Measurements from ENCODE around the gene CCNC.

The CCNC gene

DNA sequence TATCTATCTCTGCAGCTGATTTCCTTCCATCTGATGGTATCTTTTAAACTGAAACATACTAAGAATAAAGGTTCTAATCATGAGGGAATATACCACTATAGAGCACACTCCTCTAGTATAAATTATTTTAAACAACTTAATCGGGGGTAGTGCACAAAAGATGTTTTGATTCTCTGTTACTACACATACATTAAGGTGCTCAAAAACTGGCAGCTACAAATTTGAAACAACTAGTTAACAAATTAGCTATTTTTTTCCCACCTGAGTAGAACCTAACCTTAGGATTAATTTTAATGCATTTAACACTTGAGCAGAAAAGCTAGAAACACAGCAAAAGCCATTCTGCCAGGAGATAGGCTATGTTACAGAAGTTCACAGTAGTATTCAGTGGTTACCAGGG, 23.0 kb downstream of the CCNC start:
- DNase-seq (ENCODE audit: low spot score) = no peak

DNA sequence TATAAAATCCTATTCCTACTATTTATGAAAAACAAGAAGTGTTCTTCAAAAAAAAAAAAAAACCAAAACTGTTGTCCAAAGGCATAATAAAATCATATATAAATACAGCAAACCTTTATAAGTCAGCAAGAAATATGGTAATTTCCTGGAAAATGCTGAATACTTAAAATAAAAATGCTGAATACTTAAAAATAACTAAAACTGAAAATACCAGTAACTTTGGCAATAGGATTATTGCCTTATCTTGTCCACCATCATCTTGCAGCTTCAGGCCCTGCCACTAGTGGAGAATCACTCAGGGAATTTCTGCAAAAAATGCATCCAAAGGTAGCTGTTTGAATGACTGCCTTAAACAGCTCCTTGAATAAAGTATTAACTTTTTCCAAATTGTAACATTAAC, 24.5 kb downstream of the CCNC start:
- DNase-seq (ENCODE audit: low spot score) = no peak

DNA sequence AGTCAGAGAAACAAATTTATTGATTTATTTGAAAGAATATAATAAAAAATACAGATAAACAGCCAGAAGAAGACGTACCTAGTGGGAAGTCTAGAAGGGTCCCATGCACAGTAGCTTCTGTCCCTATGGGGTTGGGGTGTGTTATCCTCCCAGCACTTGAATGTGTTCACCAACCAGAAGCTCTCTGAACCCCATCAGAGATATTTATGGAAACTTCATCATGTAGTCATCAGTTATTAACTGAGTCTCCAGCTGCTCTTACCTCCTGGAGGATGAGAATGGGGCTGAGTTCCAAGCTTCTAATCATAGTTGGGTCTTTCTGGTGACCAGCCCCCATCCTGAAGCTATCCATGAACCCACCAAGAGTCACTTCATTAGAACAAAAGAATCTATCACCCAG, 37.8 kb downstream of the CCNC start:
- no peak for DNase-seq (ENCODE audit: low spot score)

DNA sequence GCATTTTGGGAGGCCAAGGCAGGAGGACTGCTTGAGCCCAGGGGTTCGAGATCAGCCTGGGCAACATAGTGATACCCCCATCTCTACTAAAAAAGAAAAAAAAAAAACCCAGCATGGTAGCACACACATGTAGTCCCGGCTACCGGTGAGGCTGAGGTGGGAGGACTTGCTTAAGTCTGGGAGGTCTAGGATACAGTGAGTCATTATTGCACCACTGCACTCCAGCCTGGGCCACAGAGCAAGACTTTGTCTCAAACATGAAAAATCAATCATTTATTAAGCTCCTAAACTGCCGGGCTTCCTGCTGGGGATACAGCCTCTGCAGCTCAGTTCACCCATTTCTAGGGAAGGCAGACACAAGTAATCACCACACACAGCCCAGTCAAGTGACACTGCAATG, 45.9 kb downstream of the CCNC start:
- DNase-seq (ENCODE audit: low spot score) = no peak

DNA sequence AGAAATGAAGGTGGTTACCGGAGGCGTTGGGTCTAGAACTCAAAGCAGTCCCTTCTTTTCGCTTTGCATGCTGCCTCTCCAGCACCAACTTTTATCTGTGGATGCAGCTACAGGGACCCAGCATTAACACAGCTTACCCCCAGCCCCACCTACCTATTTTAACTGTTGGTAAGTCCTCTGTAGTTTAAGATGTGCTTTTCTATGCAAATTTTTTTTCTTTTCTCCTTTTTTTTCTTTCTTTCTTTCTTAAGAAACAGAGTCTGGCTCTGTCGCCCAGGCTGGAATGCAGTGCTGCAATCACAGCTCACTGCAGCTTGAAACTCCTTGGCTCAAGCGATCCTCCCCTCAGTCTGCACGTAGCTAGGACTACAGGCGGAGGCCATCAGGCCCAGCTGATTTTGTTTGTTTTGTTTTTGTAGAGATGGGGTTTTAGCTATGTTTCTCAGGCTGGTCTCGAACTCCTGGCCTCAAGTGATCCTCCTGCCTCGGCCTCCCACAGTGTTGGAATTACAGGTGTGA, 46.8 kb downstream of the CCNC start:
- no peak for DNase-seq (ENCODE audit: low spot score)

DNA sequence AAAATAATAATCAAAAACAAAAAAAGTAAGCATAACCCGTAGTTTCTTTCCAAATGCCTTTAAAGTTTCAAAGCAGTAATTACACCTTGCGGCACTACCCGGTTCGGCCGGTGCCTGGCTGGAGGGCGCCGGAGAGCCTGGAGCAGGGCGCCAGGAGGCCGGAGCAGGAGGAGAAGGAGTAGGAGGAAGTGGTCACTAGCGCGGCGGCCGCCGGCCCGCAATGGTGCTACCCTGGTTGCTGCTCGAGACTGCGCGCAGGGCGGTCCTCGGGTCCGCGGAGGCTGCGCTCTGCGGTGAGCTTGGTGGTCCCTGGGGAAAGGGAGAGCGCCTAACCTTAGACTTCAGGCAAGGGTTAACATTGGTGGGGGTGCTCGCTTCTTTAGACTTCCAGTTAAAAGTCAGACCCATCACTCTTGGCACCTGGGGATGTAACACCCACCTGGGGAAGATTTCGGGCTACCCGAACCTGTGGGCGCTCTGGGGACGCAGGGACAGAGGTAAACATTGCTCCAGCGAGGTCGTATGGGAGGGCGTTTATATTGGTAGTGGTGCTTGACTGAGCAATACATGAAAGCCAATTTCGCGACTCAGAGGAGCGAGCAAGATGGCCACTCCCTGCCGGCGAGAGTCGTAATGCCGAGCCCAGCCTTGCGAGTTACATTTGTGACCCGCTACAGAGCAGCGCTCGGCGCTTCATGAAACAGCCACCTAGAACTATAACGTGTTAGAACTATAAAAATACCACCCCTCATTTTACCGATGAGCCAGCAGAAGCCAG, 47.4 kb downstream of the CCNC start:
- peak; percentile 88 for DNase-seq (ENCODE audit: low spot score)

DNA sequence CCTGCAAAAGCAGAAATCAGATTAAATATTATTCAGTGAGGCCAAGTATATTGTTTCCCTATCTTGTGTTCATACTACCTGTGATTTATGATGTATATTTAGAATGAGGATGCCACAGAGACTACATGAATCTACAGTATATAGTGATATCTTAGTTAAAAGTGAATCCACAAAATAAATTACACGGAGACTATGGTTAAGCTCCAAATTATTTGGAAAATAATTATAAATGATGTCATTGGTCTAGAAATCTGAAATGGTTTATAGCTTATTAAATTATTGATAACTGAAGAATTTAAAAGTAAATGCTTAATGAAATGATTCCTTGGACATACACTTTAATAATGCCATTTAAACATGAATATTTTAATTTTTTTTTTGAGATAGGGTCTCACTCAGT, 49.0 kb downstream of the CCNC start:
- no peak for DNase-seq (ENCODE audit: low spot score)

DNA sequence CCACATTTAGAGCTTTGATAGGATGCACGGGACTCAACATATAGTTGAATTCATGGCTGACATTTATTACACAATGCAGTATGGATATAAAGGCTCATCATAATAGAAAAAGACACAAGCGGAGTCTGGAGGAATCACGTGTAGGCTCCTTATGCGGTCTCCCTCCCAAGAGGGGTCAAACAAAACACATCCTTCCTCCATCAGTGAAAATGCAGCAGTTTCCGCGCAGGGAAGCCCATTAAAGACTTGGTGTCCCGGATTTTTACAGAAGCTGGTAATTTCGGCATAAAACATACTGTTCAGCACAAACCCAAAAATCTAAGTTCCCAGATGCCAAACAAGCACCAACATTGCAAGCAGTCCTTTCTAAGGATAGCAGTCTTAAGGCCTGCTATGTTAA, 54.4 kb downstream of the CCNC start:
- DNase-seq (ENCODE audit: low spot score) = no peak

DNA sequence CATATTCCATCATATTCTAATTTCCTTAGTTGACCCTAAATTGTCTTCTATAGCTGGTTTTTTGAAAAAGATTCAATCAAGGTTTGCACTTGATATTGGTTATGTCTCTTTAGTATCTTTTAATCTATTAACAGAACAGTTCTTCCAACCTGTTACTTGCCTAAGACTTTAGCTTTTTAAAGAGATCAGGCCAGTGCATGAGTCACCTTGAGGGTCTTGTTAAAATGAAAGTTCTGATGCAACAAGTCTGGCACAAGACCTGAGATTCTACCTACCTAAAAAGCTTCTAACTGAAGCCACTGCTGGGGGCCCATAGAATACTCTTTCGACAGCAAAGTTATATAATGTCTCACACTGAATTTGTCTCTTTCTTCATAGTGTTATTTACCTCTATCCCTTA, 56.4 kb downstream of the CCNC start:
- no peak for DNase-seq (ENCODE audit: low spot score)

DNA sequence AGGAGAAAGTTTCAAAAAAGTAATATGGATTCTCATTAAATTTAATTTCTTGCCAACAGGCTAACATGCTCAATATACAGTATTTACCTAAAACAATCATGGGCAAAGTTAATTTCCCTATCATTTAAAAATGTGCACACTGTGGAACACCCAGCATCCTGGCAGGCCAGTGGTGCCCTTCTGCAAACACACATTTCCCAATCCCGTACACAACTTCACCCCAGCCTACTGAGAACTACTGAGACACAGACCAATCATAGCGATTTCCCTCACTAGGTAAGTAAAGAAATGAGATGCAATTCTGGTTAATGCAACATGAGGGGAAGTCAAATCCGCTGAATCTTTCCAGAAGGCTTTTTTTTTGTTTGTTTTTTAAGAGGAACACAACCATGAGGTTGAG, 60.8 kb downstream of the CCNC start:
- DNase-seq (ENCODE audit: low spot score) = no peak

DNA sequence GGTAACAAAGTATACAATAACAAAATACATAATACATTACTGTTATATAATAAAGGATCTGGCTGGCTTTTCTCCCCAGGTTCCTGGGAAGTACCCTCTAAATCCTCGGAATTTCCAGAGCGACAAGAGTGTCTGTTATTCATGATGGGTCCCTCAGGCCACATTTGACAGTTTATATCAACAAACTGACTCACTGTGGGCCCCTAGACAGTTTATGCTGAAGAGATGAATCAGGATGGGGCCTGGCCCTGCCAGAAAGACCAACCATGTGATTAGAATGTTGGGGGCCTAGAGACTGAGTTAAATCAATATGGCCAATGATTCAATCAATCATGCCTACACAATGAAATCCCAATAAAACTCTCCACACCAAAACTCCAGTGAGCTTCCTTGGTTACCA, 66.7 kb downstream of the CCNC start:
- DNase-seq (ENCODE audit: low spot score) = no peak

DNA sequence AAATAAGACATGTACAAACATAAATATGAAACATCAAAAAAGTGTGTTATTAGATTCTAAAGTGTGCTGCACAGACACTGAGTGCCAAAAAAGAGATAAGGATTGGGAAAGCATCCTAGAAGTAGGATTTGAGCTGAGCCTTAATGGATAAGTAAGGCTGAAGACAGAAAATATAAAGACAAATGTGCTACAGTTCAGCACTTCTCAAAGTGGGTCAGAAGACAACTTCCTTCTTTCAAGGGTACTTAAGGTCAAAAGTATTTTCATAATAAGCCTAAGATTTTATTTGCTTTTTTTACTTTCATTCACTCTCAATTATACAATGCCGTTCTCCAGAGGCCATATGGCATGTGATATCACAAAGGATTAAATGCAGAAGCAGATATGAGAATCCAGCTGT, 70.0 kb downstream of the CCNC start:
- no peak for DNase-seq (ENCODE audit: low spot score)

DNA sequence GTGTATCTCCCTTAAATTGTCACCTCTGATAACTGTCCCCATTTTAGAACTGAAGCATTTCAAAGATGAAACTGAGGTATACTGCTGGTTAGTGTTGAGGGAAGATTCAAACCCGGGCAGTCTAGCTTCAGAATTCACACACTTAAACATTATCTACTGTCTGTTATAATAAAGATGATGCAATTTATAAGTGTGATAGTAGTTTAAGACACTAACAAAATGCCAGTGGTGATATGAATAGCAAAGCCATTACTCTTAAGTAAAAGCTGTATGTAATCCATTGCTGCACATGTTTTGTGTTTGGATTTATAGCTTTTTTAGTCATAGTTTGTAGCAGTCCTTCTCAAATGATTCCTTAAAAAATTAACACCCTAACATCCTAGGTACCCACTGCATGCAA, 73.0 kb downstream of the CCNC start:
- DNase-seq (ENCODE audit: low spot score) = no peak
